Head of caudate nucleus (tissue), 42 donors: Measurements from ENCODE around the gene SCAMP4.
A peak's percentile ranks its signal among the peaks of the same experiment; 100 is the strongest.
"Not testable (repeated sequence)": the region's sequence is repeated elsewhere in the genome, so short reads cannot be mapped to it uniquely, and the experiment has no call there.

Experiments
- DNase-seq, 42 donors: peaks; one replicate each; pipeline versions ENCODE4 v3.0.0 to v3.0.0-alpha.2; 2020 to 2021; ENCODE audit warnings: mixed read lengths in 7 of 42
- intact Hi-C: fragments of 100-400 bp; cut with DNase I; formaldehyde crosslinking; loops from one replicate; pipeline ENCODE4 v1.15.0; 2022

Gene SCAMP4

DNA sequence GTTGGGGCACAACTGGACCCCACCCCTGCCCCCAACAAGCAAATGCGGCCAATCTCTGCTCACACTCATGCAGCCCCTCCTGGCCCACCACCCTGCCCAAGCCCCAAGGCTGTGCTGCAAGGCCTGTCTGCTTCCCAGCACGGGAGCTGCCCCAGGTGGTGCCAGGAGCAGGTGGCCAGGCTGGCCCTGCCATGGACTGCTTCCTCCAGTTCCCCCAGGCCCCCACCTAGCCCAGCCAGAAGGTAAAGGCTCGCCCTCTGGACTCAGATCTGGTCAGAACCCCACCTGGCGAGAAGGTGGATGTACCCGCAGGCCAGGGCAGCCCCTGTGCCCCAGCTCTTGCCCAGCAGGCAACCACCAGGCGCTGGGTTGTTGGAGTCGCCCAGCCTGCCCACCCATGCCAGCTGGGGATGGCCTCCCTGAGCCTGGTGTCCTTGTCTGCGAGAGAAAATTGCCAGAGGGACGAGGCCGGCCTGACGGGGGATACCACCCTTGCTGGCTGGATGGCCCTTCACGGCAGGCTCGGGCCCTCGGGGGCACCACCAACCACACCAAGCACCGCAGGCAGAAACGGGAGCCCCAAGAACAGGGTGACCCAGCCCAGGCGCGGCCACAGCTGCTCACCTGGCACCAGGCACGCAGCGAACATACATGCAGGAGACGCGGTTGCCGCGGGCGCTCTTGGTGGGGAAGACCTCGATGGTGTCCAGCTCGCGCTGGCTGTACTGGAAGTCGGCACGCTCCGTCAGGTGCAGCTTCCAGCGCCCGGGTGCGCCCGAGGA lies 24.4 kb upstream of the SCAMP4 start:
- peak in 1 of 42 donors; percentile 25 for DNase-seq
- intact Hi-C loops: no loop called here

DNA sequence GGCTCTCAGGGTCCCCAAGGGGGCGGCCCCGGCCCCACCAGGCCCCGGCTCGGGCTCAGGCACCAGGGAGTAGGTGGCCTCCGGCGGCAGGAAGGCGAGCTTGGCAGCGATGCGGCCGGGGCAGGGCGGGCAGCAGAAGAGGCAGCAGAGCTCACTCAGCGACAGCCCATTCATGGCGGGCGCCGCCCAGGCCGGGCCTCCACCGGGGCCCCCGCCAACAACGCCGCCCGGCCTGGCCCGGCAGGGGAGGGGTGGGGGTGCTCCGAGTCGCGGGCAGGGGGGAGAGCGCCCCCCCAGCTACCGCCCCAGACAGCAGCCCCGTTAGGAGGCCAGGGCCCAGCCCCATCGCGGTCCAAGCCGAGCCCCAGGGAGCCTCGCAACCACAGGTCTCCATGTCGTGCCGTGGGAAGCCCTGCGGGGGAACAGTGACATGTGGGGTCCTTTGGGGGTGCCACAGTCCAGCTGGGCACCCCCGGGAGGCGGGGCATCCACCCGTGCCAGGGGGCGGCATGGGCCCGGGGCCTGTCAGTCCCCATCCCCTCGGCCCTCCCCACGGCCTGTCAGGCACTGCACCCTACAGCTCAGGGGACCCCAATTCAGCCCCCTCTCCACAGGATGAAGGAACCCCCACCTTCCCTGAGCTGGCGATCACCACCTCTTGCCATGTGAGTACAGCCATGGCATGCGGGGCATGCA lies 23.7 kb upstream of the SCAMP4 start:
- DNase-seq: peak in 12 of 42 donors; percentile 24 to 71 (median 52)
- intact Hi-C loops: not testable (repeated sequence)

- DNase-seq: peak in 26 of 42 donors; percentile 31 to 76 (median 57)
Observed at GRCh38 chr19:1882089-1882785, 23.0 kb upstream of the SCAMP4 start.

GRCh38 chr19:1882786-1883692 lies 22.2 kb upstream of the SCAMP4 start:
- DNase-seq: peak in 2 of 42 donors; percentile 31 to 41
- intact Hi-C loops: no loop called here

More at GRCh38 chr19:1882089-1882785, 23.0 kb upstream of the SCAMP4 start:
- intact Hi-C loops: no loop called here

DNA sequence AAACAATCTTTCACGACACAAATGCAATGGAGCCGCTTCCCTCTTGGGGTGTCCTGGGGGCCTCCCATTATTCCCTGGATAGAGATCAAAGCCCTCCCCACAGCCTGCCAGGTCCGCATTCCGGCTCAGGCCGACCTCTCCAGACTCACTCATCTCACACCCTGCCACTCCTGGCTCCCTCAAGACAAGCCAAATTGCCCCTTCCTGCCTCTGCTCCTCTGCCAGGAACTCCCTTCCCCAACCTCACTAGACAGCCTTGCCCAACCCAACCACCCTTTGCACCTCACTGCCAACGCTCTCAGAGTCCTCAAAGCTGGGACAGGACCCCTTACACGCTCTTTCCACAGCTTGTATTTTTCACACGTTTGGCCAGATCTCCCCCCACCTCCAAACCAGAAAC lies 21.4 kb upstream of the SCAMP4 start:
- no peak for DNase-seq
- intact Hi-C loops: no loop called here

GRCh38 chr19:1884291-1884718 lies 20.9 kb upstream of the SCAMP4 start:
- DNase-seq: no peak

DNA sequence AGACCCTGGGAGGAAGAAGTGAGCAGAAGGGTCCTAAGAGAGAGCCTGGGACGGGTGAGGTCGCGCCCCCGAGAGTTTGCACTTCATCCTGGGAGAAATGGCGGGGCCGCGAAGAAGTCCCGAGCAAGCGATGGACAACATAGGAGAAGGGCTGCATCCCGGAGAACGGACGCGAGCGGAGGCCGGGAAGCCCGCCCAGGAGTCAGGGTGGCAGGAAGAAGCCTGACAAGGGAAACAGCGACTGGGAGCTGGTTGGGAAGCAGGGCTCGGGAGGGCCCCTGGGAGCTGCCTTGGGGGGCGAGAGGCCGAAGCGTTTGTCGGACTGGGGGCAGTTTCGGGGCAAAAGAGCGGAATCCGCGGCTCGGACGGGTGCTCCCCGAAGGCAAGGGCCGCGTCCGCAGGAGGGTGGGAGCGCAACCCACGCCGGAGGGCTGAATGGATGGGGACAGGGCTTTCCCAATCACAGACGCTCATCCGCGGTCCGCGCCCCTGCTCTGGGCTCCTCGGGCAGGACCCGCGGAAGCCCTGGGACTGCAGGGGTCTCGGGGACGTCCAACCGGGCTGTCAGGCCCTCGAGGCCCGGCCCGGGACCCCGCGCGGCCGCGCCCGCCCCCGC lies 20.4 kb upstream of the SCAMP4 start:
- intact Hi-C loops: no loop called here
- DNase-seq: peak in 1 of 42 donors; percentile 34

More at GRCh38 chr19:1884291-1884718, 20.9 kb upstream of the SCAMP4 start:
- intact Hi-C loops: no loop called here

- intact Hi-C loops: not testable (repeated sequence)
- peak; percentile 88 to 98 (median 95) for DNase-seq
Observed at GRCh38 chr19:1885398-1886119, 19.6 kb upstream of the SCAMP4 start, which contains the start of gene ABHD17A. Gene ABHD17A (minus strand): TSS chr19:1885496. CDS start chr19:1881566, 3,930 bp downstream.

GRCh38 chr19:1886360-1886759 lies 18.8 kb upstream of the SCAMP4 start:
- DNase-seq, intact Hi-C loops: not testable (repeated sequence)

DNA sequence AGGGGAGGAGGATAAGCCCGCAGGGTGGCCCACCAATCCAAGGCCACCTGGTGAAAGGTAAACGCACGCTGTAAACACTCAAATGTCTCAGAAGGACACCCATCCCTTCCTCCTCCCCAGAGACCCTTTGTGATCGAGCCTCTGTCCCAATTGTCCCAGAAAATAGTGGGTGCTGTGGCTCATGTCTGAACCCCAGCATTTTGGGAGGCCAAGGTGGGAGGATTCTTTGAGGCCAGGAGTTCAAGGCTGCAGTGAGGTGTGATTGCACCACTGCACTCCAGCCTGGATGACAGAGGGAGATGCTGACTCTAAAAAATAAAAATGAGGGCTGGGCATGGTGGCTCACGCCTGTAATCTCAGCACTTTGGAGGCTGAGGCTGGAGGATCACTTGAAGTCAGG lies 16.8 kb upstream of the SCAMP4 start:
- intact Hi-C loops: no loop called here
- no peak for DNase-seq

- DNase-seq: no peak
- intact Hi-C loops: no loop called here
Observed at GRCh38 chr19:1889907-1890306, 15.3 kb upstream of the SCAMP4 start.

DNA sequence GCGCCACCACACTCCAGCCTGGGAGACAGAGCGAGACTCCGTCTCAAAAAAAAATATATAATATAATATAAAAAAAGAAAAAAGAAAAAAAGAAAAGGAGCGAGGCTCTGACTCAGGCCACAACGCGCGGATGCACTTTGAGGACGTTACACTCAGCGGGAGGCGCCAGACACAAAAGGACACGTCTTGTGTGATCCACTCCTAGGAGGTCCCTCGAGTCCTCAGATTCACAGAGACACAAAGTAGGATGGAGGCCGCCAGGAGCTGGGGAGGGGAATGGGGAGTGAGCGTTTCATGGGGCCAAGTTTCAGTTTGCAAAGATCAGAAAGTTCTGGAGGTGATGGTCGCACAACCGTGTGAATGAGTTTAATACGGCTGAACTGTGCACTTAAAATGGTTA lies 11.4 kb upstream of the SCAMP4 start:
- DNase-seq: no peak
- intact Hi-C loops: no loop called here

- intact Hi-C loops: no loop called here
- no peak for DNase-seq
Observed at GRCh38 chr19:1896508-1896907, 8.7 kb upstream of the SCAMP4 start.

GRCh38 chr19:1901940-1902404 lies 3.2 kb upstream of the SCAMP4 start:
- intact Hi-C loops: no loop called here
- DNase-seq: peak in 21 of 42 donors; percentile 15 to 70 (median 40)

- intact Hi-C loops: no loop called here
- DNase-seq: no peak
Observed at GRCh38 chr19:1902923-1903322, 2.3 kb upstream of the SCAMP4 start.

GRCh38 chr19:1904860-1905109 lies 414 bp upstream of the SCAMP4 start:
- no peak for DNase-seq
- intact Hi-C loops: no loop called here

DNA sequence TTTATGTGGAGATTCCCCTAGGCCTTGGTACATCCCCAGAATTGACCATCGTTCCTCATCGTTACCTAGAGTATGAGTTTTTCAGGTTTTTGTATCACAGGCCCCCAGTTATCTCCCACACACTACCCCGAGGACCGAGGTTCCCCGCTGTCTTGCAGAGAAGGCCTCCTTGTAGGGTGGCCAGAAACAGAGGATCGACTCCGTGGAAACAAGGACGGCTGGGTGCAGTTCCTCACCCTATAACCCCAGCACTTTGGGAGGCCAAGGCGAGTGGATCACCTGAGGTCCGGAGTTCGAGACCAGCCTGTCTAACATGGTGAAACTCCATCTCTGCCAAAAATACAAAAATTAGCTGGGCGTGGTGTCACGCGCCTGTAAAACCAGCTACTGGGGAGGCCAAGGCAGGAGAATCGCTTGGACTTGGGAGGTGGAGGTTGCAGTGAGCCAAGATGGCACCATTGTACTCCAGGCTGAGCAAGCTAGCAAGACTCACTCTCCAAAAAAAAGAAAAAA lies 720 bp downstream of the SCAMP4 start:
- intact Hi-C loops: no loop called here
- no peak for DNase-seq
